HG03439 (cell line): ENCODE results near the gene OSBPL5.

ENCODE experiments used
- ATAC-seq: cut with Tn5 transposase; IDR thresholded peaks from one replicate; pipeline ENCODE4 v1.9.1; 2021; ENCODE audit warnings: mild to moderate bottlenecking, moderate library complexity; ENCODE audit not compliant: unreplicated experiment

Gene OSBPL5

GRCh38 chr11:3197878-3198528, 32.9 kb upstream of the OSBPL5 start:
- ATAC-seq: no peak

GRCh38 chr11:3197044-3197695, 32.1 kb upstream of the OSBPL5 start:
- ATAC-seq: no peak

GRCh38 chr11:3196161-3197043, 31.3 kb upstream of the OSBPL5 start:
- ATAC-seq: no peak

GRCh38 chr11:3195251-3196160, 30.4 kb upstream of the OSBPL5 start:
- ATAC-seq: no peak

- ATAC-seq: no peak
Measured at GRCh38 chr11:3194016-3194816, 29.1 kb upstream of the OSBPL5 start.

- ATAC-seq: no peak
Measured at GRCh38 chr11:3193373-3194015, 28.4 kb upstream of the OSBPL5 start.

GRCh38 chr11:3192511-3193372, 27.6 kb upstream of the OSBPL5 start:
- ATAC-seq: no peak

GRCh38 chr11:3191586-3192324, 26.6 kb upstream of the OSBPL5 start:
- no peak for ATAC-seq

- ATAC-seq: no peak
Measured at GRCh38 chr11:3190600-3190999, 25.5 kb upstream of the OSBPL5 start.

GRCh38 chr11:3189886-3190583, 24.9 kb upstream of the OSBPL5 start:
- ATAC-seq: no peak

GRCh38 chr11:3189196-3189843, 24.2 kb upstream of the OSBPL5 start:
- ATAC-seq: no peak

- no peak for ATAC-seq
Measured at GRCh38 chr11:3188496-3189195, 23.5 kb upstream of the OSBPL5 start.

- no peak for ATAC-seq
Measured at GRCh38 chr11:3186166-3186953, 21.2 kb upstream of the OSBPL5 start.

- no peak for ATAC-seq
Measured at GRCh38 chr11:3184732-3185347, 19.7 kb upstream of the OSBPL5 start.

- ATAC-seq: no peak
Measured at GRCh38 chr11:3183523-3183922, 18.4 kb upstream of the OSBPL5 start.
